H9 (cell line): ENCODE results near the gene HOXA2. TPM values are rescaled to one million over a fixed set of nuclear protein-coding genes. Genes with fewer than 3 reads are reported as not detected.

Experiments
- DNase-seq: peaks from one replicate; pipeline ENCODE4 v3.0.0-alpha.2; 2017
- H2AFZ ChIP-seq: one replicate; pipeline ENCODE4 v1.6.1; 2013; ENCODE audit warnings: mild to moderate bottlenecking, low read length, control low read depth, moderate library complexity
- H2AK5ac ChIP-seq: 2 replicates; pipeline ENCODE4 v1.6.1; 2013; ENCODE audit warnings: low read length, control low read depth, mixed read lengths; ENCODE audit not compliant: insufficient read length
- H2BK120ac ChIP-seq: one replicate; pipeline ENCODE4 v1.6.1; 2013; ENCODE audit warnings: low read depth, mild to moderate bottlenecking, low read length, control low read depth, inconsistent platforms; ENCODE audit not compliant: poor library complexity, severe bottlenecking
- H2BK12ac ChIP-seq: 2 replicates; pipeline ENCODE4 v1.6.1; 2013; ENCODE audit warnings: low read length, control low read depth, mixed read lengths, low read depth; ENCODE audit not compliant: insufficient read length
- H2BK15ac ChIP-seq: 2 replicates; pipeline ENCODE4 v1.6.1; 2013; ENCODE audit warnings: low read depth, low read length, control low read depth
- H2BK20ac ChIP-seq: one replicate; pipeline ENCODE4 v1.6.1; 2013; ENCODE audit warnings: low read depth, mild to moderate bottlenecking, low read length, control low read depth, inconsistent platforms; ENCODE audit not compliant: poor library complexity, severe bottlenecking
- H2BK5ac ChIP-seq: 2 replicates; pipeline ENCODE4 v1.6.1; 2013; ENCODE audit warnings: low read length, control low read depth, mixed read lengths; ENCODE audit not compliant: insufficient read length
- H3K14ac ChIP-seq: 2 replicates; pipeline ENCODE4 v1.6.1; 2013; ENCODE audit warnings: low read length, control low read depth; ENCODE audit not compliant: insufficient read depth
- H3K18ac ChIP-seq: 2 replicates; pipeline ENCODE4 v1.6.1; 2013; ENCODE audit warnings: low read depth, mild to moderate bottlenecking, mixed read lengths, low read length, control low read depth; ENCODE audit not compliant: insufficient read length
- H3K23ac ChIP-seq: 2 replicates; pipeline ENCODE4 v1.6.1; 2013; ENCODE audit warnings: low read length, control low read depth, mixed read lengths, low read depth; ENCODE audit not compliant: insufficient read length
- H3K23me2 ChIP-seq: 2 replicates; pipeline ENCODE4 v1.6.1; 2013; ENCODE audit warnings: low read depth, mild to moderate bottlenecking, mixed read lengths, low read length, control low read depth; ENCODE audit not compliant: insufficient read length, poor library complexity, severe bottlenecking
- H3K27ac ChIP-seq: 2 replicates; pipeline ENCODE4 v1.5.1; 2013; ENCODE audit warnings: low read length, control low read depth, mixed read lengths, low read depth; ENCODE audit not compliant: insufficient read length
- H3K27me3 ChIP-seq: 2 replicates; pipeline ENCODE4 v1.6.1; 2013; ENCODE audit warnings: low read length, control low read depth, inconsistent platforms; ENCODE audit not compliant: insufficient read depth
- H3K4ac ChIP-seq: 2 replicates; pipeline ENCODE4 v1.6.1; 2013; ENCODE audit warnings: low read depth, mild to moderate bottlenecking, control low read depth, inconsistent platforms, low read length, moderate library complexity
- H3K4me1 ChIP-seq: 2 replicates; pipeline ENCODE4 v1.6.1; 2013; ENCODE audit warnings: low read length, control low read depth, inconsistent platforms; ENCODE audit not compliant: insufficient read depth
- H3K4me2 ChIP-seq: 2 replicates; pipeline ENCODE4 v1.6.1; 2013; ENCODE audit warnings: low read length, control low read depth, mixed read lengths; ENCODE audit not compliant: insufficient read length, insufficient read depth
- H3K56ac ChIP-seq: 2 replicates; pipeline ENCODE4 v1.6.1; 2013; ENCODE audit warnings: low read depth, mild to moderate bottlenecking, mixed read lengths, low read length, control low read depth; ENCODE audit not compliant: insufficient read length
- H3K79me1 ChIP-seq: 2 replicates; pipeline ENCODE4 v1.6.1; 2013; ENCODE audit warnings: low read depth, mild to moderate bottlenecking, moderate library complexity, low read length, control low read depth, inconsistent platforms; ENCODE audit not compliant: insufficient read depth, poor library complexity, severe bottlenecking
- H3K79me2 ChIP-seq: 2 replicates; pipeline ENCODE4 v1.6.1; 2013; ENCODE audit warnings: low read length, control low read depth, inconsistent platforms; ENCODE audit not compliant: insufficient read depth
- H3K9ac ChIP-seq: 2 replicates; pipeline ENCODE4 v1.6.1; 2013; ENCODE audit warnings: low read length, control low read depth, mixed read lengths; ENCODE audit not compliant: insufficient read length; ENCODE audit errors: extremely low read depth
- H3K9me3 ChIP-seq: one replicate; pipeline ENCODE4 v1.6.1; 2013; ENCODE audit warnings: low read depth, low read length, inconsistent platforms; ENCODE audit not compliant: control insufficient read depth
- H3T11ph ChIP-seq: one replicate; pipeline ENCODE4 v1.6.1; 2013; ENCODE audit warnings: mild to moderate bottlenecking, low read length, control low read depth, inconsistent platforms
- H4K20me1 ChIP-seq: one replicate; pipeline ENCODE4 v1.6.1; 2013; ENCODE audit not compliant: control insufficient read depth, insufficient read length, insufficient read depth
- H4K5ac ChIP-seq: 2 replicates; pipeline ENCODE4 v1.6.1; 2013; ENCODE audit warnings: low read depth, mild to moderate bottlenecking, mixed read lengths, low read length, control low read depth; ENCODE audit not compliant: insufficient read length
- H4K8ac ChIP-seq: replicated peaks from 2 replicates; pipeline ENCODE4 v1.6.1; 2013; ENCODE audit warnings: low read length, control low read depth, mixed read lengths, low read depth; ENCODE audit not compliant: insufficient read length
- H4K91ac ChIP-seq: 2 replicates; pipeline ENCODE4 v1.6.1; 2013; ENCODE audit warnings: low read depth, mild to moderate bottlenecking, moderate library complexity, mixed read lengths, low read length, control low read depth; ENCODE audit not compliant: insufficient read length
- H3K27ac Mint-ChIP-seq, 3 experiments: 2 replicates in 2 of 3; 3 replicates in 1 of 3; pipeline ENCODE4 v1.8.0; 2020 to 2021; ENCODE audit warnings: mixed read lengths in 3 of 3, mild to moderate bottlenecking in 1 of 3, moderate library complexity in 1 of 3
- H3K27me3 Mint-ChIP-seq: 2 replicates; pipeline ENCODE4 v1.8.0; 2021; ENCODE audit warnings: low read depth, mild to moderate bottlenecking, moderate library complexity, mixed read lengths
- H3K36me3 Mint-ChIP-seq, 3 experiments: 2 replicates in 2 of 3; 3 replicates in 1 of 3; pipeline ENCODE4 v1.8.0; 2020 to 2021; ENCODE audit warnings: low read depth in 3 of 3, mixed read lengths in 3 of 3; ENCODE audit not compliant: insufficient read depth in 1 of 3
- H3K4me1 Mint-ChIP-seq, 2 experiments: 2 replicates each; pipeline ENCODE4 v1.8.0; 2020; ENCODE audit warnings: mixed read lengths in 2 of 2
- H3K4me3 Mint-ChIP-seq, 2 experiments: 2 replicates in 1 of 2; 3 replicates in 1 of 2; pipeline ENCODE4 v1.8.0; 2020 to 2021; ENCODE audit warnings: mild to moderate bottlenecking in 2 of 2, mixed read lengths in 2 of 2, moderate library complexity in 1 of 2
- H3K9me3 Mint-ChIP-seq, 2 experiments: 2 replicates in 1 of 2; 3 replicates in 1 of 2; pipeline ENCODE4 v1.8.0; 2020; ENCODE audit warnings: mild to moderate bottlenecking in 2 of 2, mixed read lengths in 2 of 2, moderate library complexity in 1 of 2
- WGBS: extraction: QIAGEN DNeasy Blood & Tissue Kit; methylation state at CpG from one replicate; pipeline ENCODE4 v1.1.7; 2013; ENCODE audit warnings: missing lambda C conversion rate, low lambda C conversion rate, mixed read lengths; ENCODE audit not compliant: insufficient read length; ENCODE audit errors: extremely low coverage; 5-methylcytosine and 5-hydroxymethylcytosine counted together
- total RNA-seq: library from RNA; stranded (reverse); gene quantifications from 2 replicates; pipeline ENCODE4 v1.2.1, GENCODE V29; 2021
- TF ChIP-seq, protein P1 (sequence below): fragments of 200-600 bp; sonication (generic); conservative IDR thresholded peaks from 3 replicates; pipeline ENCODE4 v1.8.0; 2021; ENCODE audit warnings: antibody characterized with exemption, mild to moderate bottlenecking

HOXA2 gene
- total RNA-seq, 1 experiment from 2014 or later: not detected

DNA sequence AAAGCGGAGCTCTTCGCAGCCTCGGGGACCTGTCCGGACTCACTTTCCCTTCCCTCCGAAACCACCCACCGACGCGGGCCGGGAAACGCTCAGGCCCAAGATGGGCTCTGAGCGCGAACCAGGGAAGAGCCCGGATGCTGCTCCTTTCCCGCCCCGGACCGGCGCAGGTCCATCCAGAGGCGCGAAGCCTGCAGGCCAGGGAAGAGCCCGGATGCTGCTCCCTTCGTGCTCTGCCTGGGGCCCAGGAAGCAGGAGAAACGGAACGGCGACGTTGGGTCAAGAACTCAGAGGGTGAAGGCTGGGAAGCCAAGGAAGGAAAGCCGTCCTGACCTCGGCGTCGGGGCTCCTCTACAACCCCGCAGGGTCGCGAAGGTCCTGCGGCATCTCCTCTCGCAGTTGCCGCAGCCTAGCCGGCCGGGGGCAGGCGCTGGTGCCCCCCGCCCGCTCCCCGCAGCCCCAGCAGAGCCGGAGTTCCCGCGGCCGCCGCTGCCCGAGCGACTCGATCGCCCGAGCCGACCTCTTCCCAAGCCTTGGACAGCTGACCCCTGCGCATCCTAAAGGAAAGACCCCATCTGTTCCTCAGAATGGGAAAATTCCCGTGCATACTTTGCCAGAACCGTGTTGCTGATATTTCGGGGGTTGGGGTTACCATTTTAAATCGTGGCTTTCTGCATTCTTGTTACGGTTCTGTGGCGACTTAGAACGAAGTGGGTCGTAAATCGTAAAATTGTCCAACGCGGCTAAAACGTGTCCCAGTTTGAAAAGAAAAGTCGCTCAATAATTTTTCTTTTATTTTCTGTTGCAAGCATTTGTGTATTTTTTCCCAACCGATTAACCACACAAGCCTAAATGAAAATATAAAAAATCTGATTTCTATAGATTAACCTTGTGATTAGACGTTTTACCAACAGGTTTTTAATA is 14.2 kb downstream of the HOXA2 start:
- Histone ChIP-seq H2BK120ac (no peak overlapping the region), H3K79me2 (no peaks in the 10 kb centered on the region), H3K79me1 (no peaks in the 10 kb centered on the region), H2BK12ac (no peak overlapping the region), H3K4ac (no peak overlapping the region), H3K9ac (no peak overlapping the region), H3K23ac (no peak overlapping the region), H3K14ac (no peak overlapping the region; the same call in 1 of the 2 replicates), H4K20me1 (no peaks in the 10 kb centered on the region), H3K4me2 (peak overlapping the region; percentile 20), H4K5ac (no peak overlapping the region), H3K27ac (no peak overlapping the region), H2BK5ac (no peak overlapping the region), H2BK15ac (no peak overlapping the region), H3T11ph (no peak overlapping the region), H3K18ac (no peak overlapping the region), H2AK5ac (no peak overlapping the region), H3K4me1 (peaks cover 5% of the 10 kb centered on the region; the same call in 1 of the 2 replicates), H3K27me3 (peaks cover 52% of the 10 kb centered on the region), H3K56ac (no peak overlapping the region), H3K23me2 (no peaks in the 10 kb centered on the region), H4K91ac (no peak overlapping the region), H2AFZ (no peak overlapping the region), H4K8ac (no peak overlapping the region), H2BK20ac (no peak overlapping the region), H3K9me3 (no peaks in the 10 kb centered on the region)
- TF ChIP-seq, protein P1, sequence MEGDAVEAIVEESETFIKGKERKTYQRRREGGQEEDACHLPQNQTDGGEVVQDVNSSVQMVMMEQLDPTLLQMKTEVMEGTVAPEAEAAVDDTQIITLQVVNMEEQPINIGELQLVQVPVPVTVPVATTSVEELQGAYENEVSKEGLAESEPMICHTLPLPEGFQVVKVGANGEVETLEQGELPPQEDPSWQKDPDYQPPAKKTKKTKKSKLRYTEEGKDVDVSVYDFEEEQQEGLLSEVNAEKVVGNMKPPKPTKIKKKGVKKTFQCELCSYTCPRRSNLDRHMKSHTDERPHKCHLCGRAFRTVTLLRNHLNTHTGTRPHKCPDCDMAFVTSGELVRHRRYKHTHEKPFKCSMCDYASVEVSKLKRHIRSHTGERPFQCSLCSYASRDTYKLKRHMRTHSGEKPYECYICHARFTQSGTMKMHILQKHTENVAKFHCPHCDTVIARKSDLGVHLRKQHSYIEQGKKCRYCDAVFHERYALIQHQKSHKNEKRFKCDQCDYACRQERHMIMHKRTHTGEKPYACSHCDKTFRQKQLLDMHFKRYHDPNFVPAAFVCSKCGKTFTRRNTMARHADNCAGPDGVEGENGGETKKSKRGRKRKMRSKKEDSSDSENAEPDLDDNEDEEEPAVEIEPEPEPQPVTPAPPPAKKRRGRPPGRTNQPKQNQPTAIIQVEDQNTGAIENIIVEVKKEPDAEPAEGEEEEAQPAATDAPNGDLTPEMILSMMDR: no peak
- Mint-ChIP-seq H3K27me3 (peaks cover 88% of the 10 kb centered on the region), H3K27ac (no peak overlapping the region), H3K9me3 (peaks cover 3 to 5% of the 10 kb centered on the region in 2 experiments; a peak in 2 of 5 replicates), H3K36me3 (no peaks in the 10 kb centered on the region; a peak in 1 of 7 replicates), H3K4me1 (peaks cover 20% of the 10 kb centered on the region in 2 experiments), H3K4me3 (no peak overlapping the region)
- peak; percentile 56 for DNase-seq
- WGBS: no CpG with 5 or more reads among the region's 68 CpGs
